Measurements from ENCODE around the gene MAPRE2.

MAPRE2 gene

DNA sequence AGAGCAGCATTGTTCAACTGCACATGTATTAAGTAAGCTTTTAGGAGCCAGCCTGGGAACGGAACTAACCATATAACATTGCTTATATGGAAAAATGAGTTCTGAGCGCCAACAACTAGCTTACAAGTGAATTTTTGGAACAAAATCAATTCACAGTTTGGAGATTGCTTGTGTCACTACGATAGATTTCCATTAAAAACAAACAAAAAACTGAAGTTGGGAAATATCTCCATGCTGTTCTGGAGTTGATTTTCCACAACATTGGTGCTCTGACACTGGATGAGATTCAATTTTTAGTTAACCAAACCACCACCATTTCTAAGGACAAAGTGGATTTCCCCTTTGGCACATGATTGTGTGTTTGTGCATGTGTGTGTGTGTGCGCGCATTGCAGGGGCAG is 142.7 kb downstream of the MAPRE2 start:
- Histone ChIP-seq H3F3A (ENCODE audit: insufficient read depth, low read length) (no peaks in the 10 kb centered on the region), H3K27me3 (ENCODE audit: insufficient read depth, low read length) (no peaks in the 10 kb centered on the region), H3K9me3 (ENCODE audit: low read length) (no peaks in the 10 kb centered on the region), H3K4me2 (ENCODE audit: low read length) (no peak overlapping the region), H3K9me2 (ENCODE audit: low read depth, low read length) (no peaks in the 10 kb centered on the region), H3K36me3 (ENCODE audit: insufficient read depth, low read length) (no peaks in the 10 kb centered on the region), H3K4me3 (ENCODE audit: low read depth, low read length, poor library complexity, severe bottlenecking) (no peak overlapping the region), H2AFZ (ENCODE audit: low read length) (no peak overlapping the region), H4K20me1 (ENCODE audit: insufficient read depth, low read length) (no peaks in the 10 kb centered on the region), H3K4me1 (ENCODE audit: insufficient read depth, low read length, severe bottlenecking) (no peaks in the 10 kb centered on the region), H3K27ac (ENCODE audit: low read depth, low read length, poor library complexity, severe bottlenecking) (no peak overlapping the region), H3K79me2 (ENCODE audit: insufficient read depth, low read length) (no peaks in the 10 kb centered on the region), H3K9ac (ENCODE audit: low read length) (no peak overlapping the region)
- no peak for TF ChIP-seq EZH2 (IDR thresholded peaks at IDR 0.05; ENCODE audit: borderline replicate concordance, low read length)
- TF ChIP-seq, protein P1, sequence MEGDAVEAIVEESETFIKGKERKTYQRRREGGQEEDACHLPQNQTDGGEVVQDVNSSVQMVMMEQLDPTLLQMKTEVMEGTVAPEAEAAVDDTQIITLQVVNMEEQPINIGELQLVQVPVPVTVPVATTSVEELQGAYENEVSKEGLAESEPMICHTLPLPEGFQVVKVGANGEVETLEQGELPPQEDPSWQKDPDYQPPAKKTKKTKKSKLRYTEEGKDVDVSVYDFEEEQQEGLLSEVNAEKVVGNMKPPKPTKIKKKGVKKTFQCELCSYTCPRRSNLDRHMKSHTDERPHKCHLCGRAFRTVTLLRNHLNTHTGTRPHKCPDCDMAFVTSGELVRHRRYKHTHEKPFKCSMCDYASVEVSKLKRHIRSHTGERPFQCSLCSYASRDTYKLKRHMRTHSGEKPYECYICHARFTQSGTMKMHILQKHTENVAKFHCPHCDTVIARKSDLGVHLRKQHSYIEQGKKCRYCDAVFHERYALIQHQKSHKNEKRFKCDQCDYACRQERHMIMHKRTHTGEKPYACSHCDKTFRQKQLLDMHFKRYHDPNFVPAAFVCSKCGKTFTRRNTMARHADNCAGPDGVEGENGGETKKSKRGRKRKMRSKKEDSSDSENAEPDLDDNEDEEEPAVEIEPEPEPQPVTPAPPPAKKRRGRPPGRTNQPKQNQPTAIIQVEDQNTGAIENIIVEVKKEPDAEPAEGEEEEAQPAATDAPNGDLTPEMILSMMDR (IDR thresholded peaks at IDR 0.05; ENCODE audit: low read length), result no peak

DNA sequence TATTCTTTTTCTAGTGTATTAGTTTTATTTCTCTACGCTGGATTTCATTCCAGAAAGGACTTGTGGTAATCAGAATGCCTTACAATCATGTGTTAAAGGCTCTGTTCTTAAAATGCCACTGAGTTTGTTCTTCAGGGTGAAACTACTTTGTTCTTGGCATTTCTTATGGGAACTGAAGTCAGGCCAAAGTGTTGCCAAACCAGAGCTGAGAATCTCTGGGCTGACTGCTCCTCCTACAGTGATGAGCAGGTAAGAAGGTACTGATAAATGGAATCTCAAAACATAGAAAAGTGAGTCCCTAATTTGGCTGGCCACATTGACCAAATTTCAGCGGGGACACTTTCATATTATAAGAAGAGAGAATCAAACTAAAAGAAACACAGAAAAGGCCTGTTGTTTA is 144.6 kb downstream of the MAPRE2 start:
- H2AFZ ChIP-seq (ENCODE audit: low read length), result no peak overlapping the region
- no peaks in the 10 kb centered on the region for H3K79me2 ChIP-seq (ENCODE audit: insufficient read depth, low read length)
- TF ChIP-seq, protein P1 (IDR thresholded peaks at IDR 0.05; ENCODE audit: low read length), result peak; percentile 27; the same call in 1 of the 2 replicates
- no peak for TF ChIP-seq EZH2 (IDR thresholded peaks at IDR 0.05; ENCODE audit: borderline replicate concordance, low read length)
- no peak overlapping the region for H3K27ac ChIP-seq (ENCODE audit: low read depth, low read length, poor library complexity, severe bottlenecking)
- no peaks in the 10 kb centered on the region for H4K20me1 ChIP-seq (ENCODE audit: insufficient read depth, low read length)
- no peak overlapping the region for H3K4me2 ChIP-seq (ENCODE audit: low read length)
- H3K27me3 ChIP-seq (ENCODE audit: insufficient read depth, low read length), result no peaks in the 10 kb centered on the region
- H3K4me1 ChIP-seq (ENCODE audit: insufficient read depth, low read length, severe bottlenecking), result no peaks in the 10 kb centered on the region
- no peaks in the 10 kb centered on the region for H3K9me2 ChIP-seq (ENCODE audit: low read depth, low read length)
- H3F3A ChIP-seq (ENCODE audit: insufficient read depth, low read length), result no peaks in the 10 kb centered on the region
- H3K36me3 ChIP-seq (ENCODE audit: insufficient read depth, low read length), result no peaks in the 10 kb centered on the region
- H3K4me3 ChIP-seq (ENCODE audit: low read depth, low read length, poor library complexity, severe bottlenecking), result no peak overlapping the region
- no peak overlapping the region for H3K9ac ChIP-seq (ENCODE audit: low read length)
- H3K9me3 ChIP-seq (ENCODE audit: low read length), result no peaks in the 10 kb centered on the region

DNA sequence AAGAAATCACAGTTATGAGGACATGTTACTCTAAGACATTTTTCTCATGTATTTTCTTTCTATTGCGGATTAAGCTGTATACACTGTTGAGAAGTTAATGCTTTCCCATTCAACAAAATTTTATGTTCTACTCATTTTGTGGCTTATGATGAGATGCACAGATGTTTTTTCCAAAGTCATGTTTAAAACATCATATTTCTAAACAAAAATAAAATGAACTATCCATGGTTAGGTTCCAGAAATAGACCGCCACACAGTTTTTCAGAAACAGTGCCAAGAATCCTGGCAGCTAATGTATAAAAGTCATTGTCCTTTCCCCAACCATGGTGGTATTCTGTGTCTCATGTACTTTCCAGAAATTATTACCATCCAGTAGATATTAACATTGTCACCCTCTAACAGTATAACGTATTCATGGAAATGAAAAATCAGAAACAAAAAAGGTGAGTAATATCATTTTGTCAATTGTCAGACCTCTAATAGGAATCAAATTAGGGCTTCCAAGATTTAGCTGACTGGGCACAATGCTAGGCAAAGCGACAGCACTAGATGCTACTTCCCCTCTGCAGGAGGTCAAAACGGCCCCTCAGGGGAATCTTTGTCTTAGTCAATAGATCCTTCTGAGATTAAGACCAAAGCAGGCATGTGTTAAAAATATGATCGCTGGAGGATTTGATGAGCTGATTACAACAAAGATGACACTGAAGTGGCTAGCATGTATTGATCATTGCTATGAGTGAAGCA is 145.2 kb downstream of the MAPRE2 start:
- Histone ChIP-seq H3K9me2 (ENCODE audit: low read depth, low read length) (no peaks in the 10 kb centered on the region), H4K20me1 (ENCODE audit: insufficient read depth, low read length) (no peaks in the 10 kb centered on the region), H3K27me3 (ENCODE audit: insufficient read depth, low read length) (no peaks in the 10 kb centered on the region), H3K4me2 (ENCODE audit: low read length) (no peak overlapping the region), H3K9me3 (ENCODE audit: low read length) (no peaks in the 10 kb centered on the region), H2AFZ (ENCODE audit: low read length) (no peak overlapping the region), H3K36me3 (ENCODE audit: insufficient read depth, low read length) (no peaks in the 10 kb centered on the region), H3K4me3 (ENCODE audit: low read depth, low read length, poor library complexity, severe bottlenecking) (no peak overlapping the region), H3F3A (ENCODE audit: insufficient read depth, low read length) (no peaks in the 10 kb centered on the region), H3K79me2 (ENCODE audit: insufficient read depth, low read length) (no peaks in the 10 kb centered on the region), H3K27ac (ENCODE audit: low read depth, low read length, poor library complexity, severe bottlenecking) (no peak overlapping the region), H3K4me1 (ENCODE audit: insufficient read depth, low read length, severe bottlenecking) (no peaks in the 10 kb centered on the region), H3K9ac (ENCODE audit: low read length) (no peak overlapping the region)
- TF ChIP-seq, protein P1 (IDR thresholded peaks at IDR 0.05; ENCODE audit: low read length), result no peak
- TF ChIP-seq EZH2 (IDR thresholded peaks at IDR 0.05; ENCODE audit: borderline replicate concordance, low read length), result no peak

Data from OCI-LY1 (cell line).